ENCODE data around the gene WDR87.

WDR87 gene

GRCh38 chr19:37905946-37906868 lies at the start of gene WDR87:
WDR87 (minus strand) TSS chr19:37906594; CDS start chr19:37898239, 8,355 bp downstream.
- peak; percentile 83 for DNase-seq

GRCh38 chr19:37955986-37956385 lies 49.6 kb upstream of the WDR87 start:
- DNase-seq, result no peak

GRCh38 chr19:37954421-37954874 lies 48.1 kb upstream of the WDR87 start:
- no peak for DNase-seq

- DNase-seq, result no peak
Observed at GRCh38 chr19:37953918-37954303, 47.5 kb upstream of the WDR87 start.

GRCh38 chr19:37953171-37953917 lies 47.0 kb upstream of the WDR87 start:
- DNase-seq, result no peak

- no peak for DNase-seq
Observed at GRCh38 chr19:37951816-37952210, 45.4 kb upstream of the WDR87 start.

- DNase-seq, result no peak
Observed at GRCh38 chr19:37950471-37951175, 44.2 kb upstream of the WDR87 start.

- no peak for DNase-seq
Observed at GRCh38 chr19:37948362-37948761, 42.0 kb upstream of the WDR87 start.

- no peak for DNase-seq
Observed at GRCh38 chr19:37947778-37948177, 41.4 kb upstream of the WDR87 start.

- no peak for DNase-seq
Observed at GRCh38 chr19:37946132-37946531, 39.7 kb upstream of the WDR87 start.

GRCh38 chr19:37943480-37943879 lies 37.1 kb upstream of the WDR87 start:
- no peak for DNase-seq

GRCh38 chr19:37942516-37942902 lies 36.1 kb upstream of the WDR87 start:
- DNase-seq, result no peak

GRCh38 chr19:37941782-37942515 lies 35.6 kb upstream of the WDR87 start:
- DNase-seq, result no peak

- no peak for DNase-seq
Observed at GRCh38 chr19:37938353-37938752, 32.0 kb upstream of the WDR87 start.

GRCh38 chr19:37936886-37937285 lies 30.5 kb upstream of the WDR87 start:
- no peak for DNase-seq

- no peak for DNase-seq
Observed at GRCh38 chr19:37936166-37936565, 29.8 kb upstream of the WDR87 start.

- no peak for DNase-seq
Observed at GRCh38 chr19:37935341-37935740, 28.9 kb upstream of the WDR87 start.

GRCh38 chr19:37933937-37934358 lies 27.6 kb upstream of the WDR87 start:
- DNase-seq, result no peak

- DNase-seq, result peak; percentile 73
Observed at GRCh38 chr19:37932985-37933936, 26.9 kb upstream of the WDR87 start.

GRCh38 chr19:37931881-37932655 lies 25.7 kb upstream of the WDR87 start:
- peak; percentile 84 for DNase-seq

GRCh38 chr19:37930416-37930815 lies 24.0 kb upstream of the WDR87 start:
- no peak for DNase-seq
